GM19099 (cell line): Measurements from ENCODE around the gene PIP4K2C.
A peak's percentile ranks its signal among the peaks of the same experiment; 100 is the strongest.

Experiments
- POLR2A ChIP-seq: IDR thresholded peaks from 3 replicates; pipeline ENCODE4 v1.6.1; 2011; ENCODE audit warnings: low read depth; ENCODE audit not compliant: insufficient read length; ENCODE audit errors: extremely low read depth

The PIP4K2C gene

GRCh38 chr12:57592551-57593165 lies 1.7 kb downstream of the PIP4K2C start:
- TF ChIP-seq POLR2A: no peak

- TF ChIP-seq POLR2A: no peak
Observed at GRCh38 chr12:57593187-57593586, 2.2 kb downstream of the PIP4K2C start.

GRCh38 chr12:57600395-57600794 lies 9.4 kb downstream of the PIP4K2C start:
- no peak for TF ChIP-seq POLR2A

- no peak for TF ChIP-seq POLR2A
Observed at GRCh38 chr12:57602544-57602943, 11.6 kb downstream of the PIP4K2C start.

GRCh38 chr12:57603324-57603723 lies 12.3 kb downstream of the PIP4K2C start:
- no peak for TF ChIP-seq POLR2A

GRCh38 chr12:57603815-57604453 lies 12.9 kb downstream of the PIP4K2C start:
- TF ChIP-seq POLR2A: no peak

GRCh38 chr12:57604454-57604991 lies 13.5 kb downstream of the PIP4K2C start, which contains the start of gene DTX3:
DTX3 (plus strand) TSS chr12:57604824; CDS start chr12:57606518, 1,694 bp downstream.
- peak; percentile 43 for TF ChIP-seq POLR2A

- no peak for TF ChIP-seq POLR2A
Observed at GRCh38 chr12:57604992-57605810, 14.2 kb downstream of the PIP4K2C start.

GRCh38 chr12:57605811-57606311 lies 14.9 kb downstream of the PIP4K2C start:
- no peak for TF ChIP-seq POLR2A

GRCh38 chr12:57606399-57606798 lies 15.4 kb downstream of the PIP4K2C start:
- TF ChIP-seq POLR2A: no peak

GRCh38 chr12:57606821-57607220 lies 15.8 kb downstream of the PIP4K2C start:
- TF ChIP-seq POLR2A: no peak

GRCh38 chr12:57607958-57608663 lies 17.1 kb downstream of the PIP4K2C start:
- TF ChIP-seq POLR2A: no peak

GRCh38 chr12:57609101-57609780 lies 18.2 kb downstream of the PIP4K2C start:
- no peak for TF ChIP-seq POLR2A
